HG02870 (cell line): ENCODE measurements around the gene G0S2.

Experiments used
- ATAC-seq: cut with Tn5 transposase; IDR thresholded peaks from one replicate; pipeline ENCODE4 v1.9.1; 2021; ENCODE audit warnings: mild to moderate bottlenecking, moderate library complexity; ENCODE audit not compliant: unreplicated experiment

G0S2 gene

DNA sequence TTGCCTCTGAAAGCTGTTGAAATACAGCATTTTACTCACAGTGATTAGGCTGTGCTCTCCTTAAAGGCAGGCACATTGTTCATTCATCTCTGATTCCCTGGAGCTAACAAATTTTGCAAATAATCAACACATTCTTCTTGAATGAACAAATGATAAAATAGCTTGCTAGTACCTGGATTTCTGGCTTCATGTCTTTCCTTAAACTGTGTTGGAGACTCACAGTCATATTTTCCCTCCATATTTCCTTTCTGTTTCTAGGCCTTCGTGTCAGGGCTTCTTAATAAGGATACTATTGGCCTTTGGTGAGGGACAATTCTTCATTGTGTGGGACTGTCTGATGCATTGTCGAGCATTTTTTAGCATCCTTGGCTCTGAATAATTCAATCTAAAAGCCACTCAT is 39.1 kb downstream of the G0S2 start:
- ATAC-seq: no peak

DNA sequence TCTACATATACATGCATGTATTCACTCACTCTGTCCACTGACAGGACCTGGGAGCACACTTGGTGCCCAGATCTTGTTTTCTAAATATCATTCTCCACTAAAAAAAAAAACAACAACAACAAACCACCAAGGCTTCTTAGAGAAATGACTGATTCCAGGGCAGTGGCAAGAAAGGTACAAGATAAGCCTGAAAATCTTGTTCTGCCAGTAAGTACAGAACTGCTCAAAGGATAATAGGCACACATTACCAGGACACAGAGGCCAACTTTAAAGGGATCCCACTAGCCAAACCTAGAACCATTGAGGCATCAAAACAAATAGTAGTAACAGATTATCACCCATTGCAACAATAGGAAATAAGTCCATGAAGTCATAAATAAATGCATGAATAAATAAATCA is 40.1 kb downstream of the G0S2 start:
- ATAC-seq: no peak

GRCh38 chr1:209717818-209718217 is 42.6 kb downstream of the G0S2 start:
- ATAC-seq: no peak

DNA sequence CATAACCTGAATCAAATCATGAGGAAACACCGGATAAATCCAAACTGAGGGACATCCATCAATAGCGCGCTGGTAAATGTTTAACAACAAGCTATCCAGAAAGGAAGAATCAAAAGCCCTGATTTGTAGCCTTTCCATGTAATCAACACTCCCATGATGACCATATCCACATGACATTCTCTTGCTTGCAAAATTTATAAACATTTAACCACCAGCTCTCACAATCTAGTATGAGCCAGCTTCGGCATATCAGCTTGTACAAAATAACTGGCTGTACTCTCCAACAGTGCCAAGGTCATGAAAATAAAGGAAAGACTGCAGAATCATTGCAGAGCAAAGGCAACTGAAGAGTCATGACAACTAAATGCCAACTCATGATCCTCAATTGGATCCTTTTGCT is 45.1 kb downstream of the G0S2 start:
- no peak for ATAC-seq

GRCh38 chr1:209720826-209721225 is 45.6 kb downstream of the G0S2 start:
- ATAC-seq: no peak

DNA sequence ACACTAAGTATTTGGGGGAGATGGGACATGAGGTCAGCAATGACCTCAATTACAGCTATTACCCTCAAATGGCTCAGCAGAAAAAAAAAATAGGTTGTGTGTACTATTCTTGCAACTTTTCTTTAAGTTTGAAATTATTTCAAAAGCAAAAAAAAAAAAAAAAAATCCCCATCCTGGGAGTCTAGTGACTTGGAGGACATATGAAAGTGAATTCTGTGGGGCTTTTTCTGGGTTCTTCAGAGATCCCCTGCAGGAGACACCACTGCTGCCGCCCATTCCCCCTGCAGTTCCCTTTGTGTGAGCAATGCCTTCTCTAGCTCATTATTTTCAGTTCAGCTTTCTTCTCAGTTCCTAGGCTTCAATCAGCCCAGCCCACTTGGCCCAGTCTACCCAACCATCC is 46.1 kb downstream of the G0S2 start:
- ATAC-seq: no peak

DNA sequence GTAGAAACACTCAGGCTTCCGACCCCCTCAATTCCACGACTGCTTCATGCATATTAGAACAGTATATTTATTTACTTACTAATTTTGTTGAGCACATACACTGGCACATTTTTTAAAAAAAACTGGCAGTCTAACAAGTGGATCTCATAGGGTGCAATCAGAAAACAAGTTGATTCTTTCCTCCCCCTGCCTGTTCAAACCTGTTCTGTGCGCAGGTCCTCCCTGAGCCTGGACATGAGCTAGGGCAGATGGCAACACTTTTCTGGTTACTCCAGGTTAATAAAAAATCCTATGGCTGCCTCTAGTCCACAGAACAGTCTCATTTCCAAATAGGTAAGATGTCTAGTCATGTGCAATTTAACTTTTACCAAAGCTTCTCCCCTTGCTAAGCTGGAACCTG is 48.1 kb downstream of the G0S2 start:
- no peak for ATAC-seq

DNA sequence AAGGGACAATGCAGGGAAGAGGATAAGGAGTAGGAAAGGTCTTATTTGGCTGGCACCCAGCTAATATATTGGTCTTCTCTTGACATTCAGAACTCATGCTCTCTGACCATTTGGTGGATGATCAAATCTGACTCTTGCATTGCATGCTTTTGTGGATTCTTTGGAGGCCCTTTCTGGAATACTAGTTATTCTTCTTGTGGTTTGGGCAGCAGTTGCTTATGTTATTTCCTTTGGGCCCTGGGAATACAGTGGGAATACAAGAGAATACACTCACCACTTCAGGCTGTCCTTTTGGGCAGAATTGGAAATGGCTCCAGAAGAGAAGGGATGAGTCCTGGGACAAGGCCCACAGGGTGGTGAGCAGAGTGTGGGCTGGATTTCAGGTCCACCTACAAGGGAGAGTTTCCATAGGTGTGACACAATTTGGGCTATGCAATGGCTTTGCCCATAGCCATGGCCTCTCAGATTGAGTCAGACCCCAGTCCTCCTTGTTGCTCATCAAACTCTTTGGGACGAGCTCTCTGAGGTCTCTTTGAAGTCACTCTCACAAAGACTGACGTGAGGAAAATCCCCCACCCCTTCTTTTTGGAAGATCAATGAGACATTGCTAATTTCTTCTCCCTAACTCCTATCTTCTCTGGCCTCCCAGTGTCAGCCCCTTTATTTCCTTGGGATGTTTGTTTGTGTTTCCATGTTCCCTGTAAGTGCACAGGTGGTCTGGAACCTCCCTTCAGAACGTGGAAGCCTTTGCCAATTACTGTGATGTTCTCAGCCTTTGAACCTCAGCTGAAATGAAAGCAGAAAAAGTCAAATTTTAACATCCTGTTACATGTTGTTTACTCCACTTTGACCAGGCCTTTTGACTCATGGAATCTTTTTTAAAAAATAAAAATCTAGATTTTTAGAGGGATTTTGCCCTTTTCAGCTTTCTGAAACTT is 48.8 kb downstream of the G0S2 start:
- peak; percentile 68 for ATAC-seq
